ENCODE measurements around the gene KRTAP5-2. TPM values are rescaled to one million over a fixed set of nuclear protein-coding genes. Genes with fewer than 3 reads are reported as not detected.

Gene KRTAP5-2
- total RNA-seq, 1 experiment from 2014 or later = not detected

GRCh38 chr11:1559111-1559951 lies 38.8 kb downstream of the KRTAP5-2 start:
- H3K27me3 ChIP-seq (ENCODE audit: insufficient read depth, low read length) = peaks cover 8% of the 10 kb centered on the region; the same call in 1 of the 2 replicates
- no peak overlapping the region for H2AFZ ChIP-seq (ENCODE audit: low read length)
- H3K79me1 ChIP-seq (ENCODE audit: insufficient read depth, low read depth, low read length, poor library complexity, severe bottlenecking) = no peaks in the 10 kb centered on the region
- Mint-ChIP-seq H3K36me3 (ENCODE audit: insufficient read depth in 1 of 3, low read depth in 3 of 3) (peaks cover 0 to 1% (median 0%) of the 10 kb centered on the region in 3 experiments; a peak in 1 of 7 replicates), H3K4me3 (no peak overlapping the region), H3K27me3 (ENCODE audit: low read depth) (peaks cover 20% of the 10 kb centered on the region), H3K9me3 (no peaks in the 10 kb centered on the region), H3K27ac (no peak overlapping the region; a peak in 1 of 7 replicates), H3K4me1 (peaks cover 19 to 43% of the 10 kb centered on the region in 2 experiments)
- no peaks in the 10 kb centered on the region for H3K9me3 ChIP-seq (ENCODE audit: control insufficient read depth, low read depth, low read length)
- H3K79me2 ChIP-seq (ENCODE audit: insufficient read depth, low read length) = no peaks in the 10 kb centered on the region
- H3K23ac ChIP-seq (ENCODE audit: insufficient read length, low read depth, low read length) = no peak overlapping the region
- no peak overlapping the region for H2BK12ac ChIP-seq (ENCODE audit: insufficient read length, low read depth, low read length)
- no peaks in the 10 kb centered on the region for H3K23me2 ChIP-seq (ENCODE audit: insufficient read length, low read depth, low read length, poor library complexity, severe bottlenecking)
- no peak overlapping the region for H3K27ac ChIP-seq (ENCODE audit: insufficient read length, low read depth, low read length)
- H3K14ac ChIP-seq (ENCODE audit: insufficient read depth, low read length) = no peak overlapping the region; the same call in 1 of the 2 replicates
- H3K18ac ChIP-seq (ENCODE audit: insufficient read length, low read depth, low read length) = no peak overlapping the region
- H2BK120ac ChIP-seq (ENCODE audit: low read depth, low read length, poor library complexity, severe bottlenecking) = no peak overlapping the region
- H3K56ac ChIP-seq (ENCODE audit: insufficient read length, low read depth, low read length) = no peak overlapping the region
- peak; percentile 74 for DNase-seq
- no peak overlapping the region for H4K8ac ChIP-seq (replicated peaks; ENCODE audit: insufficient read length, low read depth, low read length)
- H2BK5ac ChIP-seq (ENCODE audit: insufficient read length, low read length) = no peak overlapping the region
- H3K4me1 ChIP-seq (ENCODE audit: insufficient read depth, low read length) = peaks cover 2% of the 10 kb centered on the region; the same call in 1 of the 2 replicates
- H3K4ac ChIP-seq (ENCODE audit: low read depth, low read length) = no peak overlapping the region
- H4K91ac ChIP-seq (ENCODE audit: insufficient read length, low read depth, low read length) = no peak overlapping the region
- H3K9ac ChIP-seq (ENCODE audit: extremely low read depth, insufficient read length, low read length) = no peak overlapping the region
- TF ChIP-seq CTCF (conservative IDR thresholded peaks at IDR 0.05) = no peak
- H3T11ph ChIP-seq (ENCODE audit: low read length) = no peak overlapping the region
- H2BK20ac ChIP-seq (ENCODE audit: low read depth, low read length, poor library complexity, severe bottlenecking) = no peak overlapping the region
- no CpG with 5 or more reads among the region's 29 CpGs for WGBS (ENCODE audit: extremely low coverage, insufficient read length, low lambda C conversion rate)
- no peak overlapping the region for H2AK5ac ChIP-seq (ENCODE audit: insufficient read length, low read length)
- H3K4me2 ChIP-seq (ENCODE audit: insufficient read depth, insufficient read length, low read length) = no peak overlapping the region
- no peak overlapping the region for H2BK15ac ChIP-seq (ENCODE audit: low read depth, low read length)
- H4K20me1 ChIP-seq (ENCODE audit: control insufficient read depth, insufficient read depth, insufficient read length) = no peaks in the 10 kb centered on the region
- H4K5ac ChIP-seq (ENCODE audit: insufficient read length, low read depth, low read length) = no peak overlapping the region

Measured in H9 (cell line).